IMR-90 (cell line): ENCODE data around the gene PIGP. TPM values are rescaled to one million over a fixed set of nuclear protein-coding genes. Genes with fewer than 3 reads are reported as not detected.

Source experiments
- ATAC-seq: fragments of 200-7000 bp; cut with Tn5 transposase; 2 replicates; pipeline ENCODE4 v1.9.1; 2020; ENCODE audit warnings: low read depth, mild to moderate bottlenecking, moderate library complexity
- BruUV-seq: library from RNA; stranded (reverse); fragments of 400-500 nt; replicated peaks from 2 replicates; lab custom pipeline; 2021; lab: Mats Ljungman, UMichigan
- CTCF ChIA-PET: fragments of 300-600 bp; formaldehyde crosslinking; extraction: SDS; loops from one replicate; lab custom pipeline; 2021; ENCODE audit warnings: antibody characterized with exemption; lab: Yijun Ruan, JAX
- POLR2A ChIA-PET: fragments of 300-600 bp; sonication (Branson Sonifier 250); formaldehyde crosslinking; loops from one replicate; lab custom pipeline; 2022; ENCODE audit warnings: antibody characterized with exemption; ENCODE audit not compliant: unreplicated experiment; lab: Charles Lee
- DNase-seq: peaks from one replicate; pipeline ENCODE4 v3.0.0; 2013
- H2AFZ ChIP-seq: replicated peaks from 2 replicates; pipeline ENCODE3; 2013; ENCODE audit warnings: low read length, mild to moderate bottlenecking; ENCODE audit not compliant: poor library complexity
- H2AK5ac ChIP-seq: 2 replicates; pipeline ENCODE4 v1.6.1; 2013; ENCODE audit warnings: low read depth, low read length, inconsistent platforms
- H2AK9ac ChIP-seq: replicated peaks from 2 replicates; pipeline ENCODE3; 2013; ENCODE audit warnings: mild to moderate bottlenecking, low read depth, low read length, moderate library complexity; ENCODE audit not compliant: poor library complexity
- H2BK120ac ChIP-seq: 2 replicates; pipeline ENCODE4 v1.6.1; 2013; ENCODE audit warnings: low read depth, low read length, inconsistent platforms
- H2BK15ac ChIP-seq: 3 replicates; pipeline ENCODE4 v1.6.1; 2013; ENCODE audit warnings: low read depth, low read length, inconsistent platforms
- H2BK20ac ChIP-seq: 2 replicates; pipeline ENCODE4 v1.6.1; 2013; ENCODE audit warnings: low read depth, mild to moderate bottlenecking, inconsistent platforms, low read length, moderate library complexity
- H2BK5ac ChIP-seq: 2 replicates; pipeline ENCODE4 v1.6.1; 2013; ENCODE audit warnings: mild to moderate bottlenecking, low read depth, low read length, inconsistent platforms; ENCODE audit not compliant: poor library complexity, severe bottlenecking
- H3K14ac ChIP-seq: replicated peaks from 2 replicates; pipeline ENCODE4 v1.6.1; 2013; ENCODE audit warnings: low read depth, low read length, inconsistent platforms
- H3K18ac ChIP-seq: 2 replicates; pipeline ENCODE4 v1.6.1; 2013; ENCODE audit warnings: low read depth, low read length, control low read depth
- H3K23ac ChIP-seq: 2 replicates; pipeline ENCODE4 v1.6.1; 2013; ENCODE audit warnings: low read depth, low read length, inconsistent platforms
- H3K27ac ChIP-seq: 2 replicates; pipeline ENCODE4 v1.5.1; 2013; ENCODE audit warnings: mild to moderate bottlenecking, control low read depth, low read length; ENCODE audit not compliant: insufficient read depth
- H3K27me3 ChIP-seq: 2 replicates; pipeline ENCODE4 v1.6.1; 2013; ENCODE audit warnings: low read length; ENCODE audit not compliant: control insufficient read depth, insufficient read depth
- H3K36me3 ChIP-seq: 2 replicates; pipeline ENCODE4 v1.6.1; 2013; ENCODE audit warnings: low read length, mixed read lengths; ENCODE audit not compliant: control insufficient read depth, insufficient read depth
- H3K4ac ChIP-seq: 2 replicates; pipeline ENCODE4 v1.6.1; 2013; ENCODE audit warnings: low read depth, low read length, inconsistent platforms
- H3K4me1 ChIP-seq: 2 replicates; pipeline ENCODE4 v1.6.1; 2013; ENCODE audit warnings: low read length, mixed read lengths; ENCODE audit not compliant: control insufficient read depth, insufficient read depth
- H3K4me2 ChIP-seq: 2 replicates; pipeline ENCODE4 v1.6.1; 2013; ENCODE audit warnings: low read depth, mild to moderate bottlenecking, control low read depth, low read length, moderate library complexity
- H3K4me3 ChIP-seq: 2 replicates; pipeline ENCODE4 v1.5.1; 2013; ENCODE audit warnings: low read depth, mild to moderate bottlenecking, control low read depth, low read length, moderate library complexity; ENCODE audit not compliant: insufficient read depth
- H3K56ac ChIP-seq: 2 replicates; pipeline ENCODE4 v1.6.1; 2013; ENCODE audit warnings: low read length, inconsistent platforms; ENCODE audit not compliant: insufficient read depth; ENCODE audit errors: extremely low read depth
- H3K79me1 ChIP-seq, 2 experiments: 2 replicates each; pipeline ENCODE4 v1.6.1; 2013; ENCODE audit warnings: low read length in 2 of 2, inconsistent platforms in 1 of 2, low read depth in 1 of 2
- H3K9ac ChIP-seq: 2 replicates; pipeline ENCODE4 v1.6.1; 2013; ENCODE audit warnings: low read depth, low read length, control low read depth
- H3K9me1 ChIP-seq: 2 replicates; pipeline ENCODE4 v1.6.1; 2013; ENCODE audit warnings: low read length, inconsistent platforms; ENCODE audit not compliant: insufficient read depth
- H3K9me3 ChIP-seq: 2 replicates; pipeline ENCODE4 v1.6.1; 2013; ENCODE audit warnings: low read length; ENCODE audit not compliant: control insufficient read depth, insufficient read depth
- H4K20me1 ChIP-seq: 2 replicates; pipeline ENCODE4 v1.6.1; 2013; ENCODE audit warnings: low read length, inconsistent platforms; ENCODE audit not compliant: insufficient read depth
- H4K5ac ChIP-seq: 2 replicates; pipeline ENCODE4 v1.6.1; 2013; ENCODE audit warnings: mild to moderate bottlenecking, low read depth, low read length, control low read depth
- H4K8ac ChIP-seq, 2 experiments: 2 replicates each; pipeline ENCODE4 v1.6.1; 2013; ENCODE audit warnings: low read depth in 2 of 2, low read length in 2 of 2, control low read depth in 1 of 2, inconsistent platforms in 1 of 2
- H4K91ac ChIP-seq: 2 replicates; pipeline ENCODE4 v1.6.1; 2013; ENCODE audit warnings: low read depth, low read length, inconsistent platforms; ENCODE audit not compliant: insufficient read depth
- BHLHE40 ChIP-seq: fragments of 150-350 bp; IDR thresholded peaks from 2 replicates; pipeline ENCODE4 v1.6.1; 2016; ENCODE audit warnings: mild to moderate bottlenecking, low read depth, low read length
- CEBPB ChIP-seq: IDR thresholded peaks from 2 replicates; pipeline ENCODE4 v1.6.1; 2012; ENCODE audit warnings: low read depth, low read length, improper control_type of control experiment
- MXI1 ChIP-seq: IDR thresholded peaks from 2 replicates; pipeline ENCODE4 v1.6.1; 2012; ENCODE audit warnings: low read depth, mild to moderate bottlenecking, low read length, moderate library complexity, borderline replicate concordance
- RAD21 ChIP-seq: IDR thresholded peaks from 2 replicates; pipeline ENCODE4 v1.6.1; 2012; ENCODE audit warnings: low read length, improper control_type of control experiment
- RFX5 ChIP-seq: IDR thresholded peaks from 2 replicates; pipeline ENCODE4 v1.8.0; 2012; ENCODE audit warnings: low read depth, mild to moderate bottlenecking, low read length, moderate library complexity
- SMC3 ChIP-seq: fragments of 150-350 bp; IDR thresholded peaks from 2 replicates; pipeline ENCODE4 v1.6.1; 2016; ENCODE audit warnings: low read depth, mild to moderate bottlenecking, antibody characterized with exemption, low read length, moderate library complexity
- WGBS, 2 experiments: methylation state at CpG; one replicate each; pipeline versions ENCODE4 v1.1.5 to v1.1.7; 2013; ENCODE audit warnings: missing lambda C conversion rate in 2 of 2; ENCODE audit not compliant: insufficient read length in 1 of 2; ENCODE audit errors: extremely low coverage in 2 of 2; 5-methylcytosine and 5-hydroxymethylcytosine counted together
- dilution Hi-C: fragments of 300-500 bp; cut with HindIII; formaldehyde crosslinking; loops from one replicate; pipeline ENCODE4 v1.14.3; 2018; ENCODE audit warnings: low sequenced_read_pairs; ENCODE audit not compliant: unreplicated experiment
- in situ Hi-C: fragments of 300-500 bp; cut with MboI; formaldehyde crosslinking; loops from 3 replicates; pipeline ENCODE4 v1.14.3; 2019; ENCODE audit warnings: low sequenced_read_pairs, inconsistent platforms, mixed read lengths
- intact Hi-C: fragments of 100-400 bp; cut with micrococcal nuclease; formaldehyde crosslinking; loops from 2 replicates; pipeline ENCODE4 v1.10.0; 2022
- polyA plus RNA-seq, 3 experiments: library from polyadenylated mRNA; depleted of rRNA; stranded (reverse); fragments of >200 nt; gene quantifications; 2 replicates each; pipeline ENCODE4 v1.2.3, GENCODE V29; 2012; ENCODE audit warnings: low replicate concordance in 1 of 3
- total RNA-seq: library from RNA; depleted of rRNA; stranded (reverse); fragments of >200 nt; gene quantifications from 2 replicates; pipeline ENCODE4 v1.2.3, GENCODE V29; 2012
- TF ChIP-seq, protein P1 (sequence below): fragments of 150-350 bp; IDR thresholded peaks from 2 replicates; pipeline ENCODE4 v1.6.1; 2016; ENCODE audit warnings: low read depth, mild to moderate bottlenecking, low read length, moderate library complexity, borderline replicate concordance

The PIGP gene
- total and polyA plus RNA-seq, 2 of the 4 experiments (the other 2 are of a cell fraction): 4.1 to 15.4 TPM

DNA sequence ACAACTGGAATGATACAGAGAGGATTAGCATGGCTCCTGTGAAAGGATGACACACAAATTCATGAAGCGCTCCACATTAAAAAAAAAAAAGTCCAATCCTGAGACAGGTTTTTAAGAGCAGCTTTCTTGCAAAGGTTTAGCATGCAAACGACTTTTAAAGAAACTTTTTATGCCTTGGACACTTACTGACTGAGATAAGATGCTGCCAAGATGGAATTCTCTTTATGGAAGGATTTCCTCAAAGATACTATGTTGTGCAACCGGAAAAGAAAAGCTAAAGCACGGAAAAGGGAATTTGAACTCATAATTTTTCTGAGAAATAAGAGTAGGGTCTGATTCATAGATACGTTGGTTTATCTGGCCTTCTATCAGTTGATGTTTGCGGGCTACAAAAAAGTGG, 27.3 kb downstream of the PIGP start:
- dilution Hi-C loops: no loop called here
- H3K9me3 ChIP-seq: no peaks in the 10 kb centered on the region

More for the DNA sequence above, 27.3 kb downstream of the PIGP start:
- no peak overlapping the region for H2BK15ac ChIP-seq
- no peak overlapping the region for H3K4me2 ChIP-seq
- ChIA-PET CTCF (interaction anchor here (0.7 kb wide), 1 partner anchor 31 kb away, joined by 3 read pairs; no protein-coding TSS in a partner anchor), POLR2A (no interaction called here)
- intact Hi-C loops (no loop called here), in situ Hi-C loops (no loop called here)
- BruUV-seq: no TSS peak
- H3K4ac ChIP-seq: no peak overlapping the region
- no peak overlapping the region for H3K56ac ChIP-seq
- no peak overlapping the region for H3K27ac ChIP-seq
- WGBS, 2 experiments: 40% methylated on average over 1 of the region's 6 CpGs; no CpG with 5 or more reads in 1 of the 2 experiments
- no peak overlapping the region for H2AFZ ChIP-seq
- no peaks in the 10 kb centered on the region for H3K79me1 ChIP-seq
- no peaks in the 10 kb centered on the region for H3K36me3 ChIP-seq
- H2BK5ac ChIP-seq: no peak overlapping the region
- no peak overlapping the region for H2BK120ac ChIP-seq
- H3K23ac ChIP-seq: no peak overlapping the region
- no peak for DNase-seq
- no peaks in the 10 kb centered on the region for H3K9me1 ChIP-seq
- H2AK9ac ChIP-seq: no peak overlapping the region
- no peak overlapping the region for H2BK20ac ChIP-seq
- H3K27me3 ChIP-seq: peaks cover 5% of the 10 kb centered on the region
- no peak overlapping the region for H3K9ac ChIP-seq
- H3K18ac ChIP-seq: no peak overlapping the region
- H4K91ac ChIP-seq: no peak overlapping the region
- H4K5ac ChIP-seq: no peak overlapping the region
- H2AK5ac ChIP-seq: no peak overlapping the region
- no peak overlapping the region for H3K14ac ChIP-seq
- no peaks in the 10 kb centered on the region for H4K20me1 ChIP-seq
- H3K4me1 ChIP-seq: no peaks in the 10 kb centered on the region
- H3K4me3 ChIP-seq: no peak overlapping the region
- TF ChIP-seq BHLHE40: no peak
- TF ChIP-seq SMC3: no peak
- no peak for TF ChIP-seq MXI1
- TF ChIP-seq RAD21: no peak
- TF ChIP-seq RFX5: no peak
- TF ChIP-seq, protein P1, sequence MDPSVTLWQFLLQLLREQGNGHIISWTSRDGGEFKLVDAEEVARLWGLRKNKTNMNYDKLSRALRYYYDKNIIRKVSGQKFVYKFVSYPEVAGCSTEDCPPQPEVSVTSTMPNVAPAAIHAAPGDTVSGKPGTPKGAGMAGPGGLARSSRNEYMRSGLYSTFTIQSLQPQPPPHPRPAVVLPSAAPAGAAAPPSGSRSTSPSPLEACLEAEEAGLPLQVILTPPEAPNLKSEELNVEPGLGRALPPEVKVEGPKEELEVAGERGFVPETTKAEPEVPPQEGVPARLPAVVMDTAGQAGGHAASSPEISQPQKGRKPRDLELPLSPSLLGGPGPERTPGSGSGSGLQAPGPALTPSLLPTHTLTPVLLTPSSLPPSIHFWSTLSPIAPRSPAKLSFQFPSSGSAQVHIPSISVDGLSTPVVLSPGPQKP: no peak
- no peak for TF ChIP-seq CEBPB
- no peak overlapping the region for H4K8ac ChIP-seq
- no peak for ATAC-seq
